C4-2B (cell line): ENCODE data around the gene HMGB2.

ENCODE experiments used
- CTCF ChIP-seq: fragments of 450-650 bp; conservative IDR thresholded peaks from 2 replicates; pipeline ENCODE4 v1.5.1; 2017; ENCODE audit warnings: mild to moderate bottlenecking
- ZFX ChIP-seq: fragments of 450-650 bp; IDR thresholded peaks from 2 replicates; pipeline ENCODE4 v1.6.1; 2017

GRCh38 chr4:173328236-173328901, 5.8 kb downstream of the HMGB2 start:
- TF ChIP-seq CTCF = no peak
- TF ChIP-seq ZFX = no peak
